ENCODE measurements around the gene EPHB2. TPM values are rescaled to one million over a fixed set of nuclear protein-coding genes. Genes with fewer than 3 reads are reported as not detected.

Gene EPHB2
- total RNA-seq, 1 experiment from 2014 or later = 18.5 TPM

GRCh38 chr1:22760455-22760854 lies 49.8 kb downstream of the EPHB2 start (continued):
- TF ChIP-seq ZMAT4 (CRISPR knock-in tag; IDR thresholded peaks at IDR 0.05) (no peak), CBFB (CRISPR knock-in tag; IDR thresholded peaks at IDR 0.05; ENCODE audit: low read depth) (no peak)

GRCh38 chr1:22761101-22761500 lies 50.5 kb downstream of the EPHB2 start:
- Mint-ChIP-seq H3K4me3 (no peak overlapping the region), H3K9me3 (no peaks in the 10 kb centered on the region), H3K27ac (no peak overlapping the region), H3K36me3 (no peaks in the 10 kb centered on the region), H3K27me3 (ENCODE audit: low read depth) (no peaks in the 10 kb centered on the region), H3K4me1 (no peaks in the 10 kb centered on the region)
- CTCF ChIA-PET = no interaction called here
- DNase-seq (ENCODE audit: low spot score) = no peak
- POLR2A ChIA-PET = no interaction called here
- no peak for ATAC-seq
- TF ChIP-seq TEAD1 (CRISPR knock-in tag; IDR thresholded peaks at IDR 0.05) (no peak), ETV6 (CRISPR knock-in tag; IDR thresholded peaks at IDR 0.05) (no peak), RELA (CRISPR knock-in tag; IDR thresholded peaks at IDR 0.05; ENCODE audit: borderline replicate concordance) (no peak)
- TF ChIP-seq, protein P1, sequence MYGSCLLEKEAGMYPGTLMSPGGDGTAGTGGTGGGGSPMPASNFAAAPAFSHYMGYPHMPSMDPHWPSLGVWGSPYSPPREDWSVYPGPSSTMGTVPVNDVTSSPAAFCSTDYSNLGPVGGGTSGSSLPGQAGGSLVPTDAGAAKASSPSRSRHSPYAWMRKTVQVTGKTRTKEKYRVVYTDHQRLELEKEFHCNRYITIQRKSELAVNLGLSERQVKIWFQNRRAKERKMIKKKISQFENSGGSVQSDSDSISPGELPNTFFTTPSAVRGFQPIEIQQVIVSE (CRISPR knock-in tag; IDR thresholded peaks at IDR 0.05; ENCODE audit: borderline replicate concordance) = no peak

- no peak for ATAC-seq
- Mint-ChIP-seq H3K4me3 (no peak overlapping the region), H3K27me3 (ENCODE audit: low read depth) (no peaks in the 10 kb centered on the region), H3K4me1 (no peaks in the 10 kb centered on the region), H3K27ac (no peak overlapping the region), H3K36me3 (no peaks in the 10 kb centered on the region), H3K9me3 (no peaks in the 10 kb centered on the region)
- ChIA-PET POLR2A (no interaction called here), CTCF (interaction anchor here (1.2 to 1.3 kb wide), 2 partner anchors 57 to 100 kb away, joined by 4 to 6 read pairs; no protein-coding TSS in a partner anchor)
- DNase-seq (ENCODE audit: low spot score) = no peak
- TF ChIP-seq IRF2 (CRISPR knock-in tag; IDR thresholded peaks at IDR 0.05; ENCODE audit: borderline replicate concordance, low read depth) (no peak), ATF1 (CRISPR knock-in tag; IDR thresholded peaks at IDR 0.05) (no peak), PREB (CRISPR knock-in tag; IDR thresholded peaks at IDR 0.05; ENCODE audit: borderline replicate concordance) (no peak)
Measured at GRCh38 chr1:22761821-22762220, 51.2 kb downstream of the EPHB2 start.

DNA sequence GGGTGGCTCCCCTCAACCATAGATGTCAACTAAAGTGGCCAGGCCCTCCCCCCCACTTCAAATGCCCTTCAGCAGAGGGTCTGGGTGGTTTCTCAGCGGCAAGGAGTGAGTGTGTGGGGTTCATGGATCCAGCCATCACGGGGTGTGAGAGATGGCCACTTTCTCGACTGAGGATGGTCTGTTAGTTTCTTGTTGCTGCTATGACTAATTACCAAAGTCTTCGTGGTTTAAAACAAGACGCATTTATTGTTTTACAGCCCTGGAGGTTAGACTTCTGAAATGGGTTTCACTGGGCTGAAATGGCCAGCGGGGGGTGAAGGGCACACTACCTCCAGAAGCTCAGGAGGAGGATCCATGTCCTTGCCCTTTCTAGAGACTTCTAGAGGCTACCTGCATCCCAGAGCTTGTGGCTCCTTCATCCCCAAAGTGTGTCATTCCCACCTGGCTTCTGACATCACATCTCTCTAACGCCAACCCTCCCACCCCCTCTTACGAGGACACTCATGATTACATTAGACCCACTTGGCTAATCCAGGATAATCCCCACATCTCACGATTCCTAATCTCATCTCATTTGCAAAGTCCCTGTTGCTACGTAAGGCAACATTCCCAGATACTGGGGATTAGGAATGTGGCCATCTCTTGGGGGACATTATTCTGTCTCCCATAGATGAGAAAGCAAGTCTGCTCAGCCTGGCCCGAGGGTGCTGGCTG lies 53.0 kb downstream of the EPHB2 start:
- POLR2A ChIA-PET = no interaction called here
- Mint-ChIP-seq H3K36me3 (no peaks in the 10 kb centered on the region), H3K27ac (no peak overlapping the region), H3K4me1 (no peaks in the 10 kb centered on the region), H3K9me3 (no peaks in the 10 kb centered on the region), H3K27me3 (ENCODE audit: low read depth) (no peaks in the 10 kb centered on the region), H3K4me3 (no peak overlapping the region)
- CTCF ChIA-PET = no interaction called here
- ATAC-seq = no peak
- DNase-seq (ENCODE audit: low spot score) = no peak
- TF ChIP-seq, protein P2, sequence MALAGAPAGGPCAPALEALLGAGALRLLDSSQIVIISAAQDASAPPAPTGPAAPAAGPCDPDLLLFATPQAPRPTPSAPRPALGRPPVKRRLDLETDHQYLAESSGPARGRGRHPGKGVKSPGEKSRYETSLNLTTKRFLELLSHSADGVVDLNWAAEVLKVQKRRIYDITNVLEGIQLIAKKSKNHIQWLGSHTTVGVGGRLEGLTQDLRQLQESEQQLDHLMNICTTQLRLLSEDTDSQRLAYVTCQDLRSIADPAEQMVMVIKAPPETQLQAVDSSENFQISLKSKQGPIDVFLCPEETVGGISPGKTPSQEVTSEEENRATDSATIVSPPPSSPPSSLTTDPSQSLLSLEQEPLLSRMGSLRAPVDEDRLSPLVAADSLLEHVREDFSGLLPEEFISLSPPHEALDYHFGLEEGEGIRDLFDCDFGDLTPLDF (CRISPR knock-in tag; IDR thresholded peaks at IDR 0.05) = no peak
- TF ChIP-seq, protein P3, sequence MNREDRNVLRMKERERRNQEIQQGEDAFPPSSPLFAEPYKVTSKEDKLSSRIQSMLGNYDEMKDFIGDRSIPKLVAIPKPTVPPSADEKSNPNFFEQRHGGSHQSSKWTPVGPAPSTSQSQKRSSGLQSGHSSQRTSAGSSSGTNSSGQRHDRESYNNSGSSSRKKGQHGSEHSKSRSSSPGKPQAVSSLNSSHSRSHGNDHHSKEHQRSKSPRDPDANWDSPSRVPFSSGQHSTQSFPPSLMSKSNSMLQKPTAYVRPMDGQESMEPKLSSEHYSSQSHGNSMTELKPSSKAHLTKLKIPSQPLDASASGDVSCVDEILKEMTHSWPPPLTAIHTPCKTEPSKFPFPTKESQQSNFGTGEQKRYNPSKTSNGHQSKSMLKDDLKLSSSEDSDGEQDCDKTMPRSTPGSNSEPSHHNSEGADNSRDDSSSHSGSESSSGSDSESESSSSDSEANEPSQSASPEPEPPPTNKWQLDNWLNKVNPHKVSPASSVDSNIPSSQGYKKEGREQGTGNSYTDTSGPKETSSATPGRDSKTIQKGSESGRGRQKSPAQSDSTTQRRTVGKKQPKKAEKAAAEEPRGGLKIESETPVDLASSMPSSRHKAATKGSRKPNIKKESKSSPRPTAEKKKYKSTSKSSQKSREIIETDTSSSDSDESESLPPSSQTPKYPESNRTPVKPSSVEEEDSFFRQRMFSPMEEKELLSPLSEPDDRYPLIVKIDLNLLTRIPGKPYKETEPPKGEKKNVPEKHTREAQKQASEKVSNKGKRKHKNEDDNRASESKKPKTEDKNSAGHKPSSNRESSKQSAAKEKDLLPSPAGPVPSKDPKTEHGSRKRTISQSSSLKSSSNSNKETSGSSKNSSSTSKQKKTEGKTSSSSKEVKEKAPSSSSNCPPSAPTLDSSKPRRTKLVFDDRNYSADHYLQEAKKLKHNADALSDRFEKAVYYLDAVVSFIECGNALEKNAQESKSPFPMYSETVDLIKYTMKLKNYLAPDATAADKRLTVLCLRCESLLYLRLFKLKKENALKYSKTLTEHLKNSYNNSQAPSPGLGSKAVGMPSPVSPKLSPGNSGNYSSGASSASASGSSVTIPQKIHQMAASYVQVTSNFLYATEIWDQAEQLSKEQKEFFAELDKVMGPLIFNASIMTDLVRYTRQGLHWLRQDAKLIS (CRISPR knock-in tag; IDR thresholded peaks at IDR 0.05; ENCODE audit: borderline replicate concordance) = no peak
- TF ChIP-seq OVOL2 (CRISPR knock-in tag; IDR thresholded peaks at IDR 0.05; ENCODE audit: borderline replicate concordance) (no peak), GRHL2 (CRISPR knock-in tag; IDR thresholded peaks at IDR 0.05; ENCODE audit: insufficient replicate concordance, severe bottlenecking) (no peak), ZNF671 (CRISPR knock-in tag; IDR thresholded peaks at IDR 0.05) (no peak), ZNF396 (CRISPR knock-in tag; IDR thresholded peaks at IDR 0.05; ENCODE audit: borderline replicate concordance) (no peak), MLX (CRISPR knock-in tag; IDR thresholded peaks at IDR 0.05) (no peak), ATF1 (CRISPR knock-in tag; IDR thresholded peaks at IDR 0.05) (no peak), PRRX2 (CRISPR knock-in tag; IDR thresholded peaks at IDR 0.05) (no peak)
- TF ChIP-seq, protein P4, sequence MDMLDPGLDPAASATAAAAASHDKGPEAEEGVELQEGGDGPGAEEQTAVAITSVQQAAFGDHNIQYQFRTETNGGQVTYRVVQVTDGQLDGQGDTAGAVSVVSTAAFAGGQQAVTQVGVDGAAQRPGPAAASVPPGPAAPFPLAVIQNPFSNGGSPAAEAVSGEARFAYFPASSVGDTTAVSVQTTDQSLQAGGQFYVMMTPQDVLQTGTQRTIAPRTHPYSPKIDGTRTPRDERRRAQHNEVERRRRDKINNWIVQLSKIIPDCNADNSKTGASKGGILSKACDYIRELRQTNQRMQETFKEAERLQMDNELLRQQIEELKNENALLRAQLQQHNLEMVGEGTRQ (CRISPR knock-in tag; IDR thresholded peaks at IDR 0.05) = no peak
